Heart right ventricle (tissue), 16 donors: ENCODE results near the gene AWAT1. TPM values are rescaled to one million over a fixed set of nuclear protein-coding genes. Genes with fewer than 3 reads are reported as not detected.
A peak's percentile ranks its signal among the peaks of the same experiment; 100 is the strongest.
"Not testable (repeated sequence)": the region's sequence is repeated elsewhere in the genome, so short reads cannot be mapped to it uniquely, and the experiment has no call there.

ENCODE experiments used
- ATAC-seq, 8 donors: fragments of 200-7000 bp; cut with Tn5 transposase; one replicate each; pipeline ENCODE4 v1.9.1; 2020; ENCODE audit warnings: mild to moderate bottlenecking in 8 of 8, moderate library complexity in 8 of 8, moderate number of reproducible peaks in 1 of 8
- DNase-seq, 2 donors: peaks; one replicate each; pipeline ENCODE4 v3.0.0-alpha.2; 2020
- H3K27ac ChIP-seq, 10 donors: fragments of 200-600 bp; sonication (generic) in 2 of 10; one replicate each; pipeline versions ENCODE4 v1.5.0 to v1.8.0; 2020 to 2022; ENCODE audit warnings: mild to moderate bottlenecking in 3 of 10
- H3K27me3 ChIP-seq, 7 donors: fragments of 200-600 bp; one replicate each; pipeline ENCODE4 v1.8.0; 2021 to 2022; ENCODE audit warnings: mild to moderate bottlenecking in 2 of 7
- H3K36me3 ChIP-seq, 9 donors: fragments of 200-600 bp; sonication (generic) in 1 of 9; one replicate each; pipeline versions ENCODE4 v1.5.0 to v1.8.0; 2020 to 2022; ENCODE audit warnings: mild to moderate bottlenecking in 2 of 9
- H3K4me1 ChIP-seq, 9 donors: fragments of 200-600 bp; sonication (generic) in 1 of 9; one replicate each; pipeline versions ENCODE4 v1.5.0 to v1.8.0; 2020 to 2022; ENCODE audit warnings: mild to moderate bottlenecking in 4 of 9
- H3K4me3 ChIP-seq, 10 donors: fragments of 200-600 bp; sonication (generic) in 2 of 10; one replicate each; pipeline versions ENCODE4 v1.5.0 to v1.8.0; 2020 to 2022; ENCODE audit warnings: mild to moderate bottlenecking in 7 of 10, moderate library complexity in 2 of 10
- H3K9me3 ChIP-seq, 11 donors: fragments of 200-600 bp in 10 of 11; sonication (generic) in 2 of 11; one replicate each; pipeline versions ENCODE4 v1.5.0 to v1.8.0; 2013 to 2022; ENCODE audit warnings: mild to moderate bottlenecking in 2 of 11, control low read depth in 1 of 11, moderate library complexity in 1 of 11
- WGBS, 2 donors: extraction: QIAGEN DNeasy Blood & Tissue Kit; methylation state at CpG; one replicate each; pipeline ENCODE4 v1.1.7; 2013; ENCODE audit warnings: inconsistent platforms in 1 of 2; 5-methylcytosine and 5-hydroxymethylcytosine counted together
- intact Hi-C, 10 donors: fragments of 100-400 bp; cut with DNase I; formaldehyde crosslinking; loops; one replicate each; pipeline versions ENCODE4 v1.11.1 to v1.14.2; 2022
- polyA plus RNA-seq, 2 donors: library from polyadenylated mRNA; stranded (reverse); fragments of 200-250 nt; gene quantifications; one replicate each; pipeline ENCODE4 v1.2.3, GENCODE V29; 2013
- total RNA-seq, 10 donors: library from RNA; stranded (reverse); fragmentation: NEBNext Ultra II Directional in 3 of 10; extraction: Animal tissue kit (Norgen Biotek cat#: 25700) in 3 of 10; gene quantifications; one replicate each; pipeline versions ENCODE4 v1.2.1 to v1.2.4, GENCODE V29; 2021 to 2023
- TF ChIP-seq, protein P1 (sequence below), 9 donors: fragments of 200-600 bp; sonication (generic) in 2 of 9; IDR thresholded peaks; one replicate each; pipeline versions ENCODE4 v1.5.0 to v1.8.0; 2021 to 2022; ENCODE audit warnings: antibody characterized with exemption in 9 of 9, mild to moderate bottlenecking in 5 of 9, moderate library complexity in 1 of 9
- donor health status: Arrhythmogenic right ventricular cardiomyopathy.
- donor health status: ischemic (EF 13 %, LVEDD 7.1; RV severe dilation, severe dysfunction).
- donor health status: healthy with polysubstance abuse.
- donor health status: DM: no; HTN: yes; CAD: no.
- donor health status: DM: no; HTN: no; CAD: no.
- donor health status: ischemic (EF 25% LVEDD 6.9; RV normal size, moderate dysfunction).
- donor health status: ischemic (EF 25% LVEDD 5.7; RV mildly dilated, moderate dysfunction).
- donor health status: healthy.
- donor health status: DM: yes; HTN: yes; CAD: no.
- donor health status: Ischemic cardiomyopathy.
- donor health status: ischemic (EF 35%, LVEDD 5.7; RV mildly dilated, moderate dysfunction).
- donor health status: nonischemic (EF 11% LVEDD 7.7; RV severe dilation, severe dysfunction).
- donor health status: DM: yes; HTN: yes; CAD: no.
- donor health status: PGD.
- donor health status: ischemic (EF 29% LVEDD 5.4; RV normal size, mild dysfunction).
- donor health status: nonischemic (EF 23%, LVEDD 6.1; RV moderate dilation, normal function).

The AWAT1 gene
- total and polyA plus RNA-seq, 12 donors = not detected

DNA sequence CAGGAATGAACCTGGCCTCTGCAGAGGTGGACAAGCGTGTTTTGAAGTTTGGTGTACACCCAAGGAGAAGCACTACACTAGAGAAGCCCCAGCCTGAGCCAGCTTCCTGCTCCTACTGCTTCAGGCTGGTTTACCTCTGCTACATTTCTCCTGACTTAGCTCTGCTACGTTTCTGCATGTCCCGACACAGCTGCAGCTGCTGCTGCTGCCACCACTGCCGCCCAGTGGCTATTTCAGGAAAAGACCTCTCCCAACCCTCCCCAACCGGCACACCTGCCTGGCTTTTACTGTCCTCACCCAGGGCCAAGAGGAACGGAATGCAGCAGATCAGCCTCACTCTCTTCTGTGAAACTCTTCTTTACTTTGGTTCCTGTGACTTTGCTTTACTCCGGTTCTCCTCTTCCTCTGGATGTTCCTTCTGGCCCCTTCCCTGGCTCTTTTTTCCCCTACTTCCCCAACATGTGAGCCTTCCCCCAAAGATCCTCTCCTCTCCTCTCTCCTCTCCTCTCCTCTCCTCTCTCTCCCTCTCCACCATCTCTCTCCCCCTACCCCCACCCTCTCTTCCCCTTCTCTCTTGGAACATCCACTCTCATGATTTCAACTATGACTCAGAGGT, 28.6 kb downstream of the AWAT1 start:
- Histone ChIP-seq H3K36me3 (no peaks in the 10 kb centered on the region), H3K4me1 (no peaks in the 10 kb centered on the region), H3K27me3 (peaks cover 0 to 8% (median 0%) of the 10 kb centered on the region in 7 donors), H3K27ac (no peak overlapping the region), H3K9me3 (no peaks in the 10 kb centered on the region), H3K4me3 (no peak overlapping the region)
- ATAC-seq = peak in 2 of 8 donors; percentile 39 to 50
- WGBS, 2 donors = 14 to 25% methylated on average over 7 of the region's 7 CpGs
- intact Hi-C loops = loop anchor here in 1 of 10 donors (5.0 kb wide), 1 partner anchor 66 kb away; no protein-coding TSS in a partner anchor
- peak; percentile 5 to 14 for DNase-seq
- TF ChIP-seq, protein P1, sequence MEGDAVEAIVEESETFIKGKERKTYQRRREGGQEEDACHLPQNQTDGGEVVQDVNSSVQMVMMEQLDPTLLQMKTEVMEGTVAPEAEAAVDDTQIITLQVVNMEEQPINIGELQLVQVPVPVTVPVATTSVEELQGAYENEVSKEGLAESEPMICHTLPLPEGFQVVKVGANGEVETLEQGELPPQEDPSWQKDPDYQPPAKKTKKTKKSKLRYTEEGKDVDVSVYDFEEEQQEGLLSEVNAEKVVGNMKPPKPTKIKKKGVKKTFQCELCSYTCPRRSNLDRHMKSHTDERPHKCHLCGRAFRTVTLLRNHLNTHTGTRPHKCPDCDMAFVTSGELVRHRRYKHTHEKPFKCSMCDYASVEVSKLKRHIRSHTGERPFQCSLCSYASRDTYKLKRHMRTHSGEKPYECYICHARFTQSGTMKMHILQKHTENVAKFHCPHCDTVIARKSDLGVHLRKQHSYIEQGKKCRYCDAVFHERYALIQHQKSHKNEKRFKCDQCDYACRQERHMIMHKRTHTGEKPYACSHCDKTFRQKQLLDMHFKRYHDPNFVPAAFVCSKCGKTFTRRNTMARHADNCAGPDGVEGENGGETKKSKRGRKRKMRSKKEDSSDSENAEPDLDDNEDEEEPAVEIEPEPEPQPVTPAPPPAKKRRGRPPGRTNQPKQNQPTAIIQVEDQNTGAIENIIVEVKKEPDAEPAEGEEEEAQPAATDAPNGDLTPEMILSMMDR (IDR thresholded peaks at IDR 0.05) = peak in 7 of 9 donors; percentile 37 to 59 (median 45)

GRCh38 chrX:70264784-70265183, 30.3 kb downstream of the AWAT1 start:
- H3K27me3 ChIP-seq = peaks cover 0 to 20% (median 0%) of the 10 kb centered on the region in 7 donors
- DNase-seq (no peak), ATAC-seq (no peak)
- H3K9me3 ChIP-seq = no peaks in the 10 kb centered on the region
- TF ChIP-seq, protein P1 (IDR thresholded peaks at IDR 0.05) = no peak
- H3K27ac ChIP-seq = no peak overlapping the region
- H3K4me1 ChIP-seq = no peaks in the 10 kb centered on the region
- intact Hi-C loops = loop anchor here in 1 of 10 donors (5.0 kb wide), 1 partner anchor 67 kb away; no protein-coding TSS in a partner anchor
- 22 to 28% methylated on average over 3 of the region's 3 CpGs for WGBS, 2 donors
- H3K36me3 ChIP-seq = no peaks in the 10 kb centered on the region
- no peak overlapping the region for H3K4me3 ChIP-seq

DNA sequence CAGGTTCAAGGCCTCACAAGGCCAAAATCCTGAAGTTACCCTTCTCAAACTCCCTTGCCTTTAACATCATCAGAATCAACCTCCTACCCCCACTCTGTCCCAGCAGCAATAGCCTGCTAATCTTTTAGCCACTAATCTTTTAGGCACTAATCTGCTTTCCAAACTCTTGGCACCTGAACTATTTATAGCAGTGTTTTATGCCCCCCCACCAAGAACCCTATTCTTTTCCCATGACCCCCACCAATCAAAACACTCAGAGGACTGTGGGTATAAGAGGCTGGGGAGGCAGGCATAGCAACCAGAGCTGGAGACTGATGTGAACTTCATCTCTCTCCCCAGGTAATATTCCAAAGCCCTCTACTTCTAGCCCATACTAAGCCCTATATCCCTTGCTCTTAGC, 33.6 kb downstream of the AWAT1 start, which contains the start of gene ARR3:
ARR3 (plus strand) TSS at position 301 of the 400 bp plus-strand sequence. CDS start 1,052 bp downstream, outside the sequence.
- TF ChIP-seq, protein P1 (IDR thresholded peaks at IDR 0.05) = no peak
- intact Hi-C loops = no loop called here
- Histone ChIP-seq H3K36me3 (no peaks in the 10 kb centered on the region), H3K27me3 (peaks cover 0 to 11% (median 0%) of the 10 kb centered on the region in 7 donors), H3K9me3 (no peaks in the 10 kb centered on the region), H3K4me1 (no peaks in the 10 kb centered on the region), H3K27ac (no peak within 1 kb of the TSS), H3K4me3 (no peak within 1 kb of the TSS)
- ATAC-seq (no peak), DNase-seq (no peak)

- H3K27ac ChIP-seq, H3K9me3 ChIP-seq, intact Hi-C loops, DNase-seq, H3K4me3 ChIP-seq, H3K4me1 ChIP-seq, ATAC-seq, H3K36me3 ChIP-seq: not testable (repeated sequence)
- WGBS, 2 donors = 79 to 83% methylated on average over 7 of the region's 7 CpGs
- H3K27me3 ChIP-seq = peaks cover 0 to 12% (median 0%) of the 10 kb centered on the region in 7 donors
These were observed 39.6 kb downstream of the AWAT1 start for GRCh38 chrX:70274029-70274428.

DNA sequence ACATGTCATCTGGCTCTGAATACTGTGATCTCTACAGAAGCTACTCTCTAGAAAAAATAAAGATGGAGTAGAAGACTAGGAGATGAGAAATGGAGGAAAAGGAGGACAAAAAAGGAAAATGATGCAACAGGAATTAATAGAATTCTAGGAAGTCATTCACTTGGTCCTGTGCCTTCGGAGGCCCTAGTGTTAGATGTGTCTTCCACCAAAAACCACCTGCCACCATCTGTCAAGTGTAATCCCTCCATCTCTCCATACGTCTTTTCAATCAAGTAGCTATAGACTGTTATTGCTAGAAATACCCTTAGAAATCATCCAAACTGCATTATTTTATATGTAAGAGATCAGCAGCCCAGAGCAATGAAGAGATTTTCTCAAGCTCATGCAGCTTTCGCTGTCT, 44.6 kb downstream of the AWAT1 start:
- no peaks in the 10 kb centered on the region for H3K9me3 ChIP-seq
- no peak for DNase-seq
- H3K27ac ChIP-seq = no peak overlapping the region
- ATAC-seq = no peak
- no peaks in the 10 kb centered on the region for H3K4me1 ChIP-seq
- intact Hi-C loops = no loop called here
- H3K27me3 ChIP-seq = peaks cover 0 to 7% (median 0%) of the 10 kb centered on the region in 7 donors
- TF ChIP-seq, protein P1 (IDR thresholded peaks at IDR 0.05) = no peak
- WGBS, 2 donors = 90 to 91% methylated on average over 3 of the region's 3 CpGs
- H3K4me3 ChIP-seq = no peak overlapping the region
- no peaks in the 10 kb centered on the region for H3K36me3 ChIP-seq
